ENCODE results near the gene KCTD19. TPM values are rescaled to one million over a fixed set of nuclear protein-coding genes. Genes with fewer than 3 reads are reported as not detected.
A peak's percentile ranks its signal among the peaks of the same experiment; 100 is the strongest.

Gene KCTD19
- total RNA-seq, 1 experiment from 2014 or later: 0.32 TPM

DNA sequence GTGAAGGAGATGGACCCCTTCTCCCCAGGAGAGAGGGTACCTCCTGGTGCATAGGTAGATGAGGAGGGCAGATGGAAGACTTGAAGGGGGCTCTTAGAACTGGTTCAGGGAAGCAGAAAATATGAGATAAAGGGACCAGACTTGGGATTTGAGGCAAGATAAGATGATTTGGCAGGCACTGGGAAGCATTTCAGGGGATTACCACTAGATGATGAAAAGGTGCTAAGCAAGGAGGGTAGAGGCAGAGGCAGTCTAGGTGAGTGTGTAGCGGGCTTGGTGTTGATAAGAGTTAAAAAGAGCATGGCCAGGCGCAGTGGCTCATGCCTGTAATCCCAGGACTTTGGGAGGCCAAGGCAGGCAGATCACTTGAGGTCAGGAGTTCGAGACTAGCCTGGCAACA is 63.3 kb downstream of the KCTD19 start:
- Histone ChIP-seq H3K27me3 (replicated peaks; ENCODE audit: insufficient read depth, low read depth, low read length, poor library complexity) (no peaks in the 10 kb centered on the region), H3K27ac (ENCODE audit: low read depth, low read length, poor library complexity, severe bottlenecking) (no peak overlapping the region), H3K36me3 (ENCODE audit: insufficient read depth, low read length, poor library complexity, severe bottlenecking) (no peaks in the 10 kb centered on the region), H3K9me3 (ENCODE audit: low read depth, low read length, poor library complexity, severe bottlenecking) (no peaks in the 10 kb centered on the region), H3K4me3 (ENCODE audit: low read depth, low read length, poor library complexity, severe bottlenecking) (no peak overlapping the region), H3K4me1 (ENCODE audit: insufficient read depth, low read length, poor library complexity, severe bottlenecking) (no peaks in the 10 kb centered on the region)
- no peak for TF ChIP-seq EZH2 (IDR thresholded peaks at IDR 0.05; ENCODE audit: borderline replicate concordance, low read depth, low read length, poor library complexity, severe bottlenecking)
- no peak for TF ChIP-seq CTCF (conservative IDR thresholded peaks at IDR 0.05; ENCODE audit: low read depth, low read length)
- POLR2A ChIA-PET (ENCODE audit: low non-redundant PET): no interaction called here
- CTCF ChIA-PET: no interaction called here
- BruUV-seq (replicated peaks): no TSS peak
- no peak for DNase-seq (ENCODE audit: low spot score)
- intact Hi-C loops (cut with micrococcal nuclease; ENCODE audit: unreplicated experiment): no loop called here

DNA sequence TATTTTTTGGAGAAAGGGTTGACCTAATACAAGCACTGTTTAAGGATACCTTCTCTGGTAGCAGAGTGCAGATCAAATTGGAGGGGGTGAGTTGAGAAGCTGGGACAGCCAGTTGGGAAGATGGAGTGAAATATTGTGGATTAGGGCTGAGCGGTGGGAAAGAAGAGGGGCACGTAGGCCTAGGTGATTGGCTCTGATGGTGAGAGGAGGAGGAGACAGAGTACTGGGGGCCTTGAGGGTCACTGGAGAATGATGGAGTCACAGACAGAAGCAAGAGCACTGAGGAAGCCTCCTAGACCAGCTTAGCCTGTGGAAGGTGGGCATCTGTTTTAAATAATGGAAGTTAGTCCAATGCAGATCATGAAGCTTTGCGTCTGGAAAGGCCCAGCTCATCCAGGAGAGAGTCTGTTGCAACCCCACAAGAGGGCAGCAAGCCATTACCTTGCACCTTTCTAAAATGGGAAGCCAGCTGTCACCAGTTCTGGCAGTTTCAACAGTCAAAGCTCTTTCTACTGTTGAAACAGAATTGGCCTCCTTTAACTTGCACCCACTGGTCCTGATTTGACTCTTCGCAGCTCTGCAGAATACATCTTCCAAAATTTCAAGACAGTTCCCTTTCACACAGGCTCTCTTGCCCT is 66.0 kb downstream of the KCTD19 start:
- CTCF ChIA-PET: interaction anchor here (0.6 to 1.1 kb wide), 5 partner anchors 36 to 185 kb away, joined by 3 to 6 read pairs (median 4); partner anchors contain the start of gene TPPP3
- POLR2A ChIA-PET (ENCODE audit: low non-redundant PET): no interaction called here
- no peaks in the 10 kb centered on the region for H3K4me1 ChIP-seq (ENCODE audit: insufficient read depth, low read length, poor library complexity, severe bottlenecking)
- H3K27me3 ChIP-seq (replicated peaks; ENCODE audit: insufficient read depth, low read depth, low read length, poor library complexity): no peaks in the 10 kb centered on the region
- no peaks in the 10 kb centered on the region for H3K36me3 ChIP-seq (ENCODE audit: insufficient read depth, low read length, poor library complexity, severe bottlenecking)
- BruUV-seq (replicated peaks): no TSS peak
- no peak overlapping the region for H3K4me3 ChIP-seq (ENCODE audit: low read depth, low read length, poor library complexity, severe bottlenecking)
- TF ChIP-seq CTCF (conservative IDR thresholded peaks at IDR 0.05; ENCODE audit: low read depth, low read length): peak; percentile 32; the same call in 1 of the 2 replicates
- TF ChIP-seq EZH2 (IDR thresholded peaks at IDR 0.05; ENCODE audit: borderline replicate concordance, low read depth, low read length, poor library complexity, severe bottlenecking): no peak
- intact Hi-C loops (cut with micrococcal nuclease; ENCODE audit: unreplicated experiment): no loop called here
- H3K9me3 ChIP-seq (ENCODE audit: low read depth, low read length, poor library complexity, severe bottlenecking): no peaks in the 10 kb centered on the region
- no peak for DNase-seq (ENCODE audit: low spot score)
- no peak overlapping the region for H3K27ac ChIP-seq (ENCODE audit: low read depth, low read length, poor library complexity, severe bottlenecking)

GRCh38 chr16:67259705-67260104 is 66.8 kb downstream of the KCTD19 start:
- POLR2A ChIA-PET (ENCODE audit: low non-redundant PET): no interaction called here
- BruUV-seq (replicated peaks): no TSS peak
- no peaks in the 10 kb centered on the region for H3K4me1 ChIP-seq (ENCODE audit: insufficient read depth, low read length, poor library complexity, severe bottlenecking)
- DNase-seq (ENCODE audit: low spot score): no peak
- H3K36me3 ChIP-seq (ENCODE audit: insufficient read depth, low read length, poor library complexity, severe bottlenecking): no peaks in the 10 kb centered on the region
- no peaks in the 10 kb centered on the region for H3K9me3 ChIP-seq (ENCODE audit: low read depth, low read length, poor library complexity, severe bottlenecking)
- CTCF ChIA-PET: no interaction called here
- H3K27me3 ChIP-seq (replicated peaks; ENCODE audit: insufficient read depth, low read depth, low read length, poor library complexity): no peaks in the 10 kb centered on the region
- no peak overlapping the region for H3K4me3 ChIP-seq (ENCODE audit: low read depth, low read length, poor library complexity, severe bottlenecking)
- intact Hi-C loops (cut with micrococcal nuclease; ENCODE audit: unreplicated experiment): no loop called here
- H3K27ac ChIP-seq (ENCODE audit: low read depth, low read length, poor library complexity, severe bottlenecking): no peak overlapping the region
- TF ChIP-seq CTCF (conservative IDR thresholded peaks at IDR 0.05; ENCODE audit: low read depth, low read length) (no peak), EZH2 (IDR thresholded peaks at IDR 0.05; ENCODE audit: borderline replicate concordance, low read depth, low read length, poor library complexity, severe bottlenecking) (no peak)
